H1 (cell line): ENCODE results near the gene HS6ST3. TPM values are rescaled to one million over a fixed set of nuclear protein-coding genes. Genes with fewer than 3 reads are reported as not detected.

Experiments
- CTCF ChIA-PET: fragments of 300-600 bp; sonication (Branson Sonifier 250); formaldehyde crosslinking; loops from one replicate; lab custom pipeline; 2021; ENCODE audit not compliant: partially characterized antibody; lab: Charles Lee
- POLR2A ChIA-PET: fragments of 300-600 bp; sonication (Branson Sonifier 250); formaldehyde crosslinking; loops from one replicate; lab custom pipeline; 2021; ENCODE audit warnings: inconsistent platforms; ENCODE audit not compliant: partially characterized antibody; lab: Charles Lee
- DNase-seq, 2 experiments: peaks; one replicate each; pipeline versions ENCODE4 v3.0.0 to v3.0.0-alpha.2; 2010 to 2022; ENCODE audit warnings: low spot score in 2 of 2, low read depth in 1 of 2, mixed read lengths in 1 of 2
- FAIRE-seq: peaks from 2 replicates; lab custom pipeline; 2011; peaks lifted over from hg19 to GRCh38; lab: Jason Lieb, UNC
- H2AFZ ChIP-seq: 2 replicates; pipeline ENCODE4 v1.8.1; 2012; ENCODE audit warnings: low read length, inconsistent platforms
- H2AK5ac ChIP-seq: 2 replicates; pipeline ENCODE4 v1.6.1; 2013; ENCODE audit warnings: low read depth, low read length
- H2BK120ac ChIP-seq: replicated peaks from 2 replicates; pipeline ENCODE3; 2013; ENCODE audit warnings: low read depth, low read length, inconsistent platforms
- H2BK12ac ChIP-seq: 2 replicates; pipeline ENCODE4 v1.6.1; 2013; ENCODE audit warnings: low read depth, low read length
- H2BK15ac ChIP-seq: 2 replicates; pipeline ENCODE4 v1.6.1; 2013; ENCODE audit warnings: low read length
- H2BK20ac ChIP-seq: 2 replicates; pipeline ENCODE4 v1.6.1; 2013; ENCODE audit warnings: low read length
- H2BK5ac ChIP-seq: 2 replicates; pipeline ENCODE4 v1.6.1; 2013; ENCODE audit warnings: low read depth, low read length
- H3K14ac ChIP-seq: 2 replicates; pipeline ENCODE4 v1.6.1; 2013; ENCODE audit warnings: inconsistent platforms; ENCODE audit not compliant: insufficient read length
- H3K18ac ChIP-seq: 2 replicates; pipeline ENCODE4 v1.6.1; 2013; ENCODE audit warnings: low read length; ENCODE audit errors: extremely low read depth
- H3K23ac ChIP-seq: 2 replicates; pipeline ENCODE4 v1.6.1; 2013; ENCODE audit warnings: inconsistent platforms; ENCODE audit not compliant: insufficient read length
- H3K23me2 ChIP-seq: 2 replicates; pipeline ENCODE4 v1.6.1; 2013; ENCODE audit warnings: low read depth, low read length
- H3K27ac ChIP-seq: 2 replicates; pipeline ENCODE4 v1.6.1; 2011; ENCODE audit warnings: low read depth, low read length, inconsistent platforms
- H3K27me3 ChIP-seq, 4 experiments: replicated peaks in 1 of 4; 1 replicate in 1 of 4; 2 replicates in 3 of 4; pipeline versions ENCODE4 v1.6.1 to v1.8.1; 2011 to 2013; ENCODE audit warnings: low read length in 3 of 4, mild to moderate bottlenecking in 3 of 4, inconsistent platforms in 2 of 4, mixed read lengths in 2 of 4, moderate library complexity in 1 of 4; ENCODE audit not compliant: control insufficient read depth in 3 of 4, insufficient read depth in 3 of 4; ENCODE audit errors: extremely low read depth in 1 of 4
- H3K36me3 ChIP-seq, 4 experiments: 2 replicates each; pipeline versions ENCODE4 v1.6.1 to v1.8.1; 2011 to 2013; ENCODE audit warnings: mild to moderate bottlenecking in 4 of 4, low read length in 3 of 4, moderate library complexity in 2 of 4, control low read depth in 1 of 4, inconsistent platforms in 1 of 4; ENCODE audit not compliant: insufficient read depth in 4 of 4, control insufficient read depth in 2 of 4
- H3K4ac ChIP-seq: replicated peaks from 2 replicates; pipeline ENCODE3; 2013; ENCODE audit warnings: low read length, low read depth, mixed read lengths, inconsistent platforms; ENCODE audit not compliant: insufficient read length
- H3K4me1 ChIP-seq, 4 experiments: replicated peaks in 1 of 4; 1 replicate in 1 of 4; 2 replicates in 3 of 4; pipeline versions ENCODE4 v1.6.1 to v1.8.1; 2011 to 2013; ENCODE audit warnings: low read length in 3 of 4, inconsistent platforms in 2 of 4, mixed read lengths in 1 of 4; ENCODE audit not compliant: insufficient read depth in 4 of 4, control insufficient read depth in 3 of 4
- H3K4me2 ChIP-seq, 2 experiments: 2 replicates each; pipeline versions ENCODE4 v1.6.1 to v1.8.1; 2011 to 2013; ENCODE audit warnings: low read depth in 2 of 2, low read length in 2 of 2, control low read depth in 1 of 2, inconsistent platforms in 1 of 2, mild to moderate bottlenecking in 1 of 2; ENCODE audit not compliant: insufficient read depth in 1 of 2
- H3K4me3 ChIP-seq, 4 experiments: fragments of 200-600, 300-600 bp in 1 of 4; sonication (generic), shearing (Covaris generic), sonication (Bioruptor Twin) in 1 of 4; 2 replicates each; pipeline versions ENCODE4 v1.5.1 to v1.8.1; 2011 to 2016; ENCODE audit warnings: low read length in 4 of 4, low read depth in 3 of 4, control low read depth in 2 of 4, inconsistent platforms in 2 of 4, mild to moderate bottlenecking in 2 of 4, mixed read lengths in 1 of 4, moderate library complexity in 1 of 4; ENCODE audit not compliant: insufficient read depth in 2 of 4; ENCODE audit errors: extremely low read depth in 1 of 4
- H3K56ac ChIP-seq: replicated peaks from 2 replicates; pipeline ENCODE3; 2013; ENCODE audit warnings: low read depth, mild to moderate bottlenecking, mixed read lengths, low read length, inconsistent platforms; ENCODE audit not compliant: insufficient read length
- H3K79me1 ChIP-seq: 2 replicates; pipeline ENCODE4 v1.6.1; 2013; ENCODE audit warnings: low read depth, low read length, control low read depth
- H3K79me2 ChIP-seq, 2 experiments: 2 replicates each; pipeline versions ENCODE4 v1.6.1 to v1.8.1; 2012 to 2013; ENCODE audit warnings: low read length in 2 of 2, mild to moderate bottlenecking in 2 of 2, inconsistent platforms in 1 of 2; ENCODE audit not compliant: insufficient read depth in 2 of 2, control insufficient read depth in 1 of 2
- H3K9ac ChIP-seq, 4 experiments: replicated peaks in 1 of 4; 1 replicate in 1 of 4; 2 replicates in 3 of 4; pipeline versions ENCODE4 v1.6.1 to v1.8.1; 2011 to 2013; ENCODE audit warnings: low read depth in 3 of 4, low read length in 3 of 4, control low read depth in 2 of 4, mild to moderate bottlenecking in 2 of 4, moderate library complexity in 2 of 4, inconsistent platforms in 1 of 4; ENCODE audit errors: extremely low read depth in 1 of 4
- H3K9me3 ChIP-seq, 2 experiments: 2 replicates each; pipeline versions ENCODE4 v1.6.1 to v1.8.1; 2012 to 2013; ENCODE audit warnings: mild to moderate bottlenecking in 2 of 2, moderate library complexity in 2 of 2, control low read depth in 1 of 2, inconsistent platforms in 1 of 2, low read depth in 1 of 2, low read length in 1 of 2, mixed read lengths in 1 of 2; ENCODE audit not compliant: insufficient read depth in 2 of 2
- H4K20me1 ChIP-seq, 2 experiments: replicated peaks in 1 of 2; 2 replicates each; pipeline versions ENCODE3 to v1.8.1; 2011 to 2013; ENCODE audit warnings: inconsistent platforms in 2 of 2, low read length in 2 of 2, mild to moderate bottlenecking in 1 of 2; ENCODE audit not compliant: insufficient read depth in 2 of 2, control insufficient read depth in 1 of 2
- H4K5ac ChIP-seq: 2 replicates; pipeline ENCODE4 v1.6.1; 2013; ENCODE audit warnings: low read length, low read depth, mixed read lengths, inconsistent platforms; ENCODE audit not compliant: insufficient read length
- H4K8ac ChIP-seq: 2 replicates; pipeline ENCODE4 v1.8.0; 2013; ENCODE audit warnings: mild to moderate bottlenecking, moderate library complexity, low read length, inconsistent platforms; ENCODE audit not compliant: insufficient read depth; ENCODE audit errors: extremely low read depth
- H4K91ac ChIP-seq: replicated peaks from 2 replicates; pipeline ENCODE3; 2013; ENCODE audit warnings: low read length, mixed read lengths, inconsistent platforms; ENCODE audit not compliant: insufficient read length
- EP300 ChIP-seq, 2 experiments: IDR thresholded peaks; 1 replicate in 1 of 2; 2 replicates in 1 of 2; pipeline ENCODE4 v1.6.1; 2011 to 2012; ENCODE audit warnings: low read depth in 2 of 2, low read length in 2 of 2, mild to moderate bottlenecking in 2 of 2, borderline replicate concordance in 1 of 2, inconsistent platforms in 1 of 2, moderate library complexity in 1 of 2
- FOSL1 ChIP-seq: IDR thresholded peaks from 2 replicates; pipeline ENCODE4 v1.6.1; 2011; ENCODE audit warnings: mild to moderate bottlenecking, low read depth, low read length, moderate library complexity; ENCODE audit not compliant: insufficient read depth
- HDAC6 ChIP-seq: IDR thresholded peaks from one replicate; pipeline ENCODE4 v1.7.1; 2012; ENCODE audit warnings: low read depth, mild to moderate bottlenecking, inconsistent platforms, low read length, moderate library complexity
- RAD21 ChIP-seq, 2 experiments: IDR thresholded peaks in 1 of 2; conservative IDR thresholded peaks in 1 of 2; 2 replicates each; pipeline ENCODE4 v1.6.1; 2011; ENCODE audit warnings: low read depth in 2 of 2, low read length in 2 of 2, improper control_type of control experiment in 1 of 2, inconsistent platforms in 1 of 2, mild to moderate bottlenecking in 1 of 2, moderate library complexity in 1 of 2
- SAP30 ChIP-seq: fragments of 300-600 bp; sonication (generic); IDR thresholded peaks from 2 replicates; pipeline ENCODE4 v1.7.1; 2012; ENCODE audit warnings: low read length, moderate library complexity, mild to moderate bottlenecking, inconsistent platforms; ENCODE audit not compliant: insufficient read depth, insufficient replicate concordance
- SIN3A ChIP-seq, 2 experiments: IDR thresholded peaks in 1 of 2; conservative IDR thresholded peaks in 1 of 2; 2 replicates each; pipeline ENCODE4 v1.6.1; 2011 to 2012; ENCODE audit warnings: low read length in 2 of 2, improper control_type of control experiment in 1 of 2, low read depth in 1 of 2, mild to moderate bottlenecking in 1 of 2
- SIX5 ChIP-seq: IDR thresholded peaks from 2 replicates; pipeline ENCODE4 v1.6.1; 2011; ENCODE audit warnings: mild to moderate bottlenecking, low read depth, low read length
- WGBS, 2 experiments: shearing (Covaris generic) in 1 of 2; methylation state at CpG; one replicate each; pipeline versions ENCODE4 v1.1.6 to v1.1.7; 2013 to 2015; ENCODE audit warnings: low lambda C conversion rate in 2 of 2, mixed read lengths in 2 of 2, inconsistent platforms in 1 of 2, low coverage in 1 of 2, missing lambda C conversion rate in 1 of 2; ENCODE audit not compliant: insufficient replicate concordance in 2 of 2, insufficient coverage in 1 of 2, insufficient read length in 1 of 2; ENCODE audit errors: extremely low coverage in 1 of 2, missing lambda C conversion rate in 1 of 2; 5-methylcytosine and 5-hydroxymethylcytosine counted together
- polyA plus RNA-seq, 7 experiments: library from polyadenylated mRNA; depleted of rRNA in 3 of 7; stranded (reverse) in 5 of 7; unstranded in 2 of 7; fragments of >200 nt in 5 of 7; fragments of 200-250 nt in 2 of 7; gene quantifications; 1 replicate in 5 of 7; 2 replicates in 1 of 7; 4 replicates in 1 of 7; pipeline versions ENCODE4 v1.2.1 to v1.2.3, GENCODE V29; 2011 to 2013; ENCODE audit warnings: missing spikeins in 2 of 7, mixed read lengths in 2 of 7
- total RNA-seq: library from RNA; stranded (reverse); fragmentation: NEBNext Ultra II Directional; extraction: Animal tissue kit (Norgen Biotek cat#: 25700); gene quantifications from 2 replicates; pipeline ENCODE4 v1.2.1, GENCODE V29; 2021
- TF ChIP-seq, protein P1 (sequence below): IDR thresholded peaks from 2 replicates; pipeline ENCODE4 v1.6.1; 2012; ENCODE audit warnings: inconsistent platforms

Gene HS6ST3
- total and polyA plus RNA-seq, 2 of the 8 experiments (the other 6 are each of a cell fraction or from before 2014, with no cell fraction given): 0.45 to 1.2 TPM

DNA sequence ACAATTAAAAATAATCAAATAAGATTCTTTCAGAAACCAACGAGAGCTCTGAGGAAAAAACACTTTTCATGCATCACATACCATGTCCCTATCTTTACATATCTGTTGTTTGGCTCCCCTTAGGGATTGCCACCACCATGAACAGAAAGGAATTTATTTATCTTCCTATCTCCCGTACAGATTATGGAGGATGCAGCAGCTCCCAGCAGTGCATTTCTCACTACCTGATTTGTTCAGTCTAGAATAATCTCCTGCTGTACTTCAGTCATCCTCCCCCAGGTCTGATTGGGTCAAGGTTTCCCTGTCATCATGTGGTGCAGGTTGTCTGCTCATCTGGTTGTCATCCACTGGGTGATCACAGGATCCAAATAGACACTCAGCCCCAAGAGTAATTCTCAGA lies 453.1 kb downstream of the HS6ST3 start:
- H3K4me2 ChIP-seq: no peak overlapping the region
- no peak overlapping the region for H2BK15ac ChIP-seq
- DNase-seq: no peak
- FAIRE-seq: no peak
- H3K27me3 ChIP-seq: no peaks in the 10 kb centered on the region
- no peaks in the 10 kb centered on the region for H3K79me2 ChIP-seq
- H3K56ac ChIP-seq: no peak overlapping the region
- no peaks in the 10 kb centered on the region for H3K79me1 ChIP-seq
- 88% methylated on average over 2 of the region's 2 CpGs; no CpG with 5 or more reads in 1 of the 2 experiments for WGBS, 2 experiments
- no peak overlapping the region for H2BK120ac ChIP-seq
- no peak overlapping the region for H3K14ac ChIP-seq
- H3K4ac ChIP-seq: no peak overlapping the region
- H2BK12ac ChIP-seq: no peak overlapping the region
- no peak overlapping the region for H4K5ac ChIP-seq
- no peak overlapping the region for H2BK5ac ChIP-seq
- H3K4me3 ChIP-seq: no peak overlapping the region
- no peak overlapping the region for H2BK20ac ChIP-seq
- CTCF ChIA-PET: interaction anchor here (0.6 to 0.7 kb wide), 2 partner anchors 8 to 378 kb away, joined by 3 read pairs; no protein-coding TSS in a partner anchor
- H3K27ac ChIP-seq: no peak overlapping the region
- H3K36me3 ChIP-seq: no peaks in the 10 kb centered on the region
- H3K4me1 ChIP-seq: no peaks in the 10 kb centered on the region
- H3K23me2 ChIP-seq: no peaks in the 10 kb centered on the region
- no peak overlapping the region for H3K9ac ChIP-seq
- TF ChIP-seq RAD21 (IDR thresholded peaks at IDR 0.05 in 1 of 2, conservative IDR thresholded peaks at IDR 0.05 in 1 of 2; ENCODE audit: low read depth in 2 of 2, low read length in 2 of 2): no peak
- TF ChIP-seq FOSL1: no peak
- TF ChIP-seq, protein P1, sequence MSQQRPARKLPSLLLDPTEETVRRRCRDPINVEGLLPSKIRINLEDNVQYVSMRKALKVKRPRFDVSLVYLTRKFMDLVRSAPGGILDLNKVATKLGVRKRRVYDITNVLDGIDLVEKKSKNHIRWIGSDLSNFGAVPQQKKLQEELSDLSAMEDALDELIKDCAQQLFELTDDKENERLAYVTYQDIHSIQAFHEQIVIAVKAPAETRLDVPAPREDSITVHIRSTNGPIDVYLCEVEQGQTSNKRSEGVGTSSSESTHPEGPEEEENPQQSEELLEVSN: no peak
- no peak for TF ChIP-seq SAP30
- no peak for TF ChIP-seq HDAC6
- no peak for TF ChIP-seq SIX5
- no peak for TF ChIP-seq EP300 (IDR thresholded peaks at IDR 0.05; ENCODE audit: borderline replicate concordance in 1 of 2, low read depth in 2 of 2, low read length in 2 of 2)
- no peak for TF ChIP-seq SIN3A (conservative IDR thresholded peaks at IDR 0.05 in 1 of 2, IDR thresholded peaks at IDR 0.05 in 1 of 2; ENCODE audit: low read depth in 1 of 2, low read length in 2 of 2)
- TF ChIP-seq, all 59 proteins: peak for 0
- Histone ChIP-seq H3K18ac (no peak overlapping the region), H2AFZ (no peak overlapping the region), H3K9me3 (no peaks in the 10 kb centered on the region), H3K23ac (no peak overlapping the region), H2AK5ac (no peak overlapping the region), H4K8ac (no peak overlapping the region), H4K91ac (no peak overlapping the region), H4K20me1 (no peaks in the 10 kb centered on the region)
- POLR2A ChIA-PET: no interaction called here
